ENCODE data around the gene BIRC7.

Gene BIRC7

DNA sequence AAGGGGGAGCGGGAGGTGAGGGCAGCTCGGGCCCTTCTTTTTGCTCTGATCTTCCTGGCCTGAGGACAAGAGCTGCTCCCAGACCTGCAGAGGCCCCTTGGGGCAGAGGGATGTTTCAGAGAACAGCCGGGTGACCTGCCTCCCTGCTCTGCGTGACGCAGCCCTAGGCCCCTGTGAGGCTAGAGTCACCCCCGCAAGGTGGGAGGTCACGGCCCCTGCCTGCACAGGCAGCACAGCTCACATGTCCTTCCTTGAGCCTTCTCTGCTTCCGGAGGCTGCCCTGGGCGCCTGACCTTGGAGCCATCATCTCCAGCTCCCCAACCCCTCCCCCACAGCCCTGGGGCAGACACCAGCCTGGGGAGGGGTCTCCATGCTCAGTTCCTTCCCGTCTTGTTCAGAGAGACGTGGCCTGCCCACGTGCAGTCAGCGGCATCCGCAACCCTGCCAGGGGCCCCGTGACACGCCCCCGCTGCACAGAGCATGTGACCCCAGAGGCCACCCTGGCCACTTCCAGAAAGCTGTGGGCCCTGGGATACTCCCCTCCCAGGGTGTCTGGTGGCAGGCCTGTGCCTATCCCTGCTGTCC, at the start of gene BIRC7:
BIRC7 (plus strand) TSS at position 507 of the 585 bp plus-strand sequence. CDS start 192 bp downstream, outside the sequence.
- no peak for DNase-seq

DNA sequence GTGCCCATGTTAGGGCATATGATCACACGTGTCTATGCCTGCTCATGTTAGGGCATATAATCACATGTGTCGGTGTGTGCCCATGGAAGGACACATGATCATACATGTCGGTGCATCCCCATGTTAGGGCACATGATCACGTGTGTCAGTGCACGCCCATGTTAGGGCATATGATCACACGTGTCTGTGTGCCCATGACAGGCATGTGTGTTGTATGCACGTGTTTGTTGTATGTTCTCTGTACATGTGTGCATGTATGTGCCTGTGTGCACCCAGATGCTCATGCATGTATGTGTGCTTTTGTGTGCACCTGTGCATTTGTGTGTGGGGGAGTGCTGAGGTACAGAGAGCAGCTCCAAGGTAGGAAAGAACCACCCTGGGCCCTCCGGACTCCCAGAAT, 49.6 kb upstream of the BIRC7 start:
- DNase-seq, result no peak

DNA sequence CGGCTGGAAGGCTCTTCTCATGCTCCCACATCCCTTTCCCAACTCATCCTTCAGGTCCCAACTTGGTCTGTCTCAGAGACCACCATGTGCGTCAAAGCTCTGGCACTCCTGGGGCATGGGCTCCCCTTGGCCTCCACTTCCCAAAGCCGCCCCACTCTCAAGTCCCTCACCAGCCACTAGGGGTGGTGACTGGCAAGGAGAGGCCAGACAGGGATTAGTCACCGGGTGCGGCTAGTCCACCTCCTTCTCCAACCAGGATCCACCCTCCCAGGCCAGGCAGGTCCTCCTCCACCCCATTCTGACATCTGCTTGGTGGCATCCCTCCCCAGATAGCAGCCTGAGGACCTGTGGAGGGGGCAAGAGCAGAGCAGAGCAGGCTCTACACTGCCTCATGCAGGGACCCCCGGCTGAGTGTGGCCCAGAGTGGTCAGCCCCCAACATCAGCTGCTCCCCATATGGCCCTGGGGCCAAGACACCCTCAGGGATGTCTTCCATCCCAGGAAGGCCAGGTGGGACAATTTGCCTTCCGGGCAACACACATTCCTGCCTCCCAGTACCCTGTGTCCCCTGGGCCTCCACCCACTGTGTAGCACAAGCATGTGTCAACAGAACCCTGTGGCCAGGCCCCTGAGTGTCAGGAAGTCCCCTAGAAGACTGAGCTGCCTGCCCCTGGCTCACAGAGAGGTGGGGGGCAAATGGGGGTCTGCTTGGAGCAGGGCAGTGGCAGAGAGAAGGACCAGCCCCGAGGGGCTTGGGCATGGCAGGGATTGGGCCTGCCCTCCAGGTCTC, 49.0 kb upstream of the BIRC7 start:
- DNase-seq, result no peak

- no peak for DNase-seq
Measured at GRCh38 chr20:63187338-63188158, 48.2 kb upstream of the BIRC7 start.

- DNase-seq, result no peak
Measured at GRCh38 chr20:63188159-63188442, 47.6 kb upstream of the BIRC7 start.

GRCh38 chr20:63188641-63189321, 46.9 kb upstream of the BIRC7 start:
- no peak for DNase-seq

- no peak for DNase-seq
Measured at GRCh38 chr20:63189322-63189642, 46.4 kb upstream of the BIRC7 start.

GRCh38 chr20:63189846-63190559, 45.7 kb upstream of the BIRC7 start:
- DNase-seq, result no peak

DNA sequence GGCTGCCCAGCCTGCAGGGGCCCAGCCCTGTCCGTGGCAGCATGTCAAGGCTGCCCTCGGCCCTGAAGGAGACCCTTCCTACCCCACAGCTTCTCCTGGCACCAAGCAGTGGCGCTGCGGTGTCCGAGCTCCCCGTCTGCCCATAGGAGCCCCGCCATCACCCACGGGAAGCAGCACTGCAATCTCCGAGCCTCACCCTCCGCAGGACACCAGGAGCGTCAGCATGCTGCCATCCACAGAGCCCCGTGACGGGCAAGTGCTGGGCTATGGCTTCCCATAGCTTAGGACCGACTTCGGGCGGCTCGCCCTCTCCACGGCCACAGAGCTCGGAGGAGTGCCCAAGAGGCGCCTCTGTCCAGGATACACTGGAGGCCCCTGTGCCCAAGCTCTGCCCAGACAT, 44.9 kb upstream of the BIRC7 start:
- DNase-seq, result no peak

- no peak for DNase-seq
Measured at GRCh38 chr20:63191400-63191799, 44.3 kb upstream of the BIRC7 start.

DNA sequence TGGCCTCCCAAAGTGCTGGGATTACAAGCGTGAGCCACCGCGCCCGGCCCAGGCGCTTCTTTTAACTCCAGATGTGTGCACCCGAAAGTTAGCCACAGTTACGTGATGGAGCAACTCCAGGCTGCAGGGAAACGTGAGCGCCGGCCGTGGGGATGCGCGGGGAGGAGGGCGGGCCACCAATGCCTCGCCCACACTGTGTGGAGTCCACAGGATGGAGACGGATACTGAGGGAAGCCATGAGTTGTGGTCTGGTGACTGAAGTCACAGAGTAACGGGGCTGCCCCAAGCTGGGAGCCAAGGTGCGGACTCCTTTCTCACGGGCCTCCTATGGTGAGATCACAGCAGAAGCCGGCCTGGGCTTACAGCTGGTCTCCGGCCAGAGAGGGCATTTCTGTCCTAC, 43.0 kb upstream of the BIRC7 start:
- no peak for DNase-seq

DNA sequence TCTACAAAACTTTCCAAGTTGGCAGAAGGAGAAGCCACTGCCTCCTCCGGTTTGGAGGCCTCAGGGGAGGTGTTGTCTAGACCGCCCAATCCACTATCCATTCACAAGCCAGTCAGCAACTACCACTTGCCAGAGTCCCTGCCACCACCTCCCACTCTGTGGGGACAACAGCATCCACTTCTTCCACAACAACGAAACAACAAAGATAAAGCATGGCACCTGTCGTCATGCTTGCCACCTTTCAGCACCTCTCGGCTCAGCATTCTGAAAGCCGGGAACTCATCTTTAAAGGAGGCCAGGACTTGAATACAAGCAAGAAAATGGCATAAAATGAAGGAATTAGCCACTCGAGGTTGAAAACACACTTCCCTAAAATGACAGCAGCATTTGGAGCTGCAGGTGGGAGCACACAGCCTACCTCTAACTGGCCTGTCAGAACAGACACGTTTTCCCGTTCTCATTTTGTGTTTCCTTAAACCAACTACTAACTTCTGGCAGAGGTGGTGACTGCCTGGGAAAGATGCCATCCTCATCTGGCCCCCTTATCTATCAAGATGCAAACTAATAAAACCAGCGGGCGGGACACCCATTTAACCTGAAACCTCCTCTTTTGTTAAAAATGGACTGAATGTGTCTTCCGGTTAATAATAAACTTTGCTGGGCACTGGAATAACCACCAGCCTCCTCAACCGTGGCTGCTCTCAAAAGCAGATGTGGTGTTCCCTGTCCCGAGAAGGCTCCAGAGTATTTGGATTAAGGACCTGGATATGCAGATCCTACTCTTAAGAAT, 41.5 kb upstream of the BIRC7 start:
- no peak for DNase-seq

- no peak for DNase-seq
Measured at GRCh38 chr20:63194797-63195173, 40.9 kb upstream of the BIRC7 start.

DNA sequence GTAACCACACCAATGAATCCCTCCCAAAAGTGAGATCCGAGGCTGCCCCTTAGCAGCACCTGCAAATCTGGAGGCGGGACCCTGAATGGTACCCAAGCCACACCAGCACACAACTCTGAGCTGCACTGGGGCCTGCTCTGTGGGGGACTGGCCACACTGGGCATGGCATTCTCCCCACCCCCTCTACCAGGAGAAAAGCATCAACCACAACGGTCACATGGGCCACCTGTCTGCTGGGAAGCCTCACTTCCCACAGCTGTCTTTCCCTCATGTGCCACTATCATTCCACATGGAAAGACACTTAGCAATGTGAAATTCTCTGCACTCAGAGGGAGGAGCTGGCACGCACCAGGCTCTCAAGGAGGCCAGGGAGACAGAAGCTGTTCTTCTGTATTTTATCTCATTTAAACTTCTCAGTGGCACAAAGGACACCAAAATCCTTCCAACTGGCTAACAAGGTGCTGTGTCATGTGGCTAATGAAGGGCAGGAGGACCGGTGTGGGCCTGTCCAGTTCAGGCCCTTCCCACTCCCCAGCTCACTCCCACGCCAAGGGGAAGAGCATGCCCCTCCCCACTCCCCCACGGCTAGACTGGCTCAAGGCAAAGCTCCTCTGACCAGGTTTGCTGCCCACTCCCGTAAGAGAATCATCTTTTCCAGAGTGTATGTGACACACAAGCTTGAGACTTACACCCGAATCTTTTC, 38.8 kb upstream of the BIRC7 start:
- DNase-seq, result no peak

- no peak for DNase-seq
Measured at GRCh38 chr20:63198606-63199005, 37.1 kb upstream of the BIRC7 start.

- no peak for DNase-seq
Measured at GRCh38 chr20:63202021-63202420, 33.7 kb upstream of the BIRC7 start.

- DNase-seq, result no peak
Measured at GRCh38 chr20:63202811-63203526, 32.7 kb upstream of the BIRC7 start.

- no peak for DNase-seq
Measured at GRCh38 chr20:63204362-63204761, 31.3 kb upstream of the BIRC7 start.

DNA sequence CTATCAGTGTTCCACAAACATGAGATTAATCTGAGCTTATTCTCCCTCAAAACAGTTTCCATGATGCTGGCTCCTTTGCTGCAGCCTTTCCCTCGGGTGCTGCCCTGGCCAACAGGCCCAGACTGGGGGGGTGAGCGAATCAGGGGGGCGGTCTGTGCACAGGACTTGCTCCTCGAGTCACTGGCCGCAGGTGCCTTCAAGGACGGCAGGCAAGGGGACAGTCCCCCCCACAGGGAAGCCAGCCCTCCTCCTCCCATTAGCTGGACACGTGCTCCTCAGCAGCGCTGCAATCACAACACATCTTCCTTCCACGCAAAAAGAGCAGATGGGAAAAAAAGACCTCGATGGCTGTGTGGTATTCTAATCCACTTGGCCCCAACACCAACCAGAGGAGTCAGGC, 29.8 kb upstream of the BIRC7 start:
- DNase-seq, result no peak

DNA sequence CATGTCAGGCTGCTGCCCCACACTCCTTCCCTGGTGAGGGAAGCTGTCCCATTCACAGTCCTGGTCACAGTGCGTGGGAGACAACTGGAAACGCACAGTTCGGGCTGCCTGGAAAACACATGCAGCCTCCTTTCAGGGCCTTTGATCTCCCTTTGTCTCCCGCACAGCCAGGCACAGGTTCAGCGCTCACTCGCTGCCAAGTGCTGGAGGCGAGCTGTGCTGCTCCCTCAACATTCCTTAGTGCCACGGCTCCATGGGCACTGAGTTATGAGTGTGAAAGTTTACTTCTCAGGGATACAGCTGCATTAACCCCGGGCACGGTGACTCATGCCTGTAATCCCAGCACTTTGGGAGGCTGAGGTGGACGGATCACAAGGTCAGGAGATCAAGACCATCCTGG, 28.8 kb upstream of the BIRC7 start:
- DNase-seq, result no peak
